ENCODE data around the gene HS3ST3B1. TPM values are rescaled to one million over a fixed set of nuclear protein-coding genes. Genes with fewer than 3 reads are reported as not detected.

HS3ST3B1 gene
- total and polyA plus RNA-seq, 2 of the 4 experiments (the other 2 are of a cell fraction): 3.1 to 4.3 TPM

GRCh38 chr17:14308636-14308964 lies 7.7 kb downstream of the HS3ST3B1 start:
- Histone ChIP-seq H3K4me1 (ENCODE audit: control insufficient read depth, insufficient read depth, low read length) (peaks cover 12% of the 10 kb centered on the region), H3K4me2 (ENCODE audit: low read depth, low read length) (peak overlapping the region; percentile 43), H3K9me1 (ENCODE audit: insufficient read depth, low read length) (peaks cover 16% of the 10 kb centered on the region; the same call in 1 of the 2 replicates), H2AK9ac (replicated peaks; ENCODE audit: low read depth, low read length, poor library complexity) (peak overlapping the region; percentile 88), H3K23ac (ENCODE audit: low read depth, low read length) (peak overlapping the region; percentile 77), H3K18ac (ENCODE audit: low read depth, low read length) (peak overlapping the region; percentile 48; the same call in 1 of the 2 replicates), H3K4me3 (ENCODE audit: insufficient read depth, low read depth, low read length) (peak overlapping the region; percentile 40), H2BK15ac (ENCODE audit: low read depth, low read length) (peak overlapping the region; percentile 18; the same call in 1 of the 3 replicates), H3K36me3 (ENCODE audit: control insufficient read depth, insufficient read depth, low read length) (peaks cover 9% of the 10 kb centered on the region), H4K5ac (ENCODE audit: low read depth, low read length) (peak overlapping the region; percentile 90), H2BK120ac (ENCODE audit: low read depth, low read length) (peak overlapping the region; percentile 43), H2AK5ac (ENCODE audit: low read depth, low read length) (peak overlapping the region; percentile 55; the same call in 1 of the 2 replicates), H3K79me1 (ENCODE audit: low read depth in 1 of 2, low read length in 2 of 2) (peaks cover 36 to 65% of the 10 kb centered on the region in 2 experiments), H3K9ac (ENCODE audit: low read depth, low read length) (peak overlapping the region; percentile 31; the same call in 1 of the 2 replicates), H3K27me3 (ENCODE audit: control insufficient read depth, insufficient read depth, low read length) (no peaks in the 10 kb centered on the region), H4K91ac (ENCODE audit: insufficient read depth, low read depth, low read length) (peak overlapping the region; percentile 60), H2AFZ (replicated peaks; ENCODE audit: low read length, poor library complexity) (peak overlapping the region; percentile 86), H3K9me3 (ENCODE audit: control insufficient read depth, insufficient read depth, low read length) (no peaks in the 10 kb centered on the region), H3K27ac (ENCODE audit: insufficient read depth, low read length) (peak overlapping the region; percentile 51), H4K8ac (ENCODE audit: low read depth in 2 of 2, low read length in 2 of 2) (peak overlapping the region; percentile 57 to 62), H2BK5ac (ENCODE audit: low read depth, low read length, poor library complexity, severe bottlenecking) (peak overlapping the region; percentile 94), H3K14ac (replicated peaks; ENCODE audit: low read depth, low read length) (peak overlapping the region; percentile 14), H2BK20ac (ENCODE audit: low read depth, low read length) (peak overlapping the region; percentile 19; the same call in 1 of the 2 replicates), H3K4ac (ENCODE audit: low read depth, low read length) (peak overlapping the region; percentile 74), H3K56ac (ENCODE audit: extremely low read depth, insufficient read depth, low read length) (no peak overlapping the region; the same call in 1 of the 2 replicates), H4K20me1 (ENCODE audit: insufficient read depth, low read length) (peaks cover 17% of the 10 kb centered on the region; the same call in 1 of the 2 replicates)
- no TSS peak for BruUV-seq (replicated peaks)
- WGBS, 2 experiments (ENCODE audit: extremely low coverage in 2 of 2, insufficient read length in 1 of 2): no CpG with 5 or more reads among the region's 4 CpGs
- in situ Hi-C loops (cut with MboI; ENCODE audit: low sequenced_read_pairs) (loop anchor here (10.0 kb wide), 1 partner anchor 244 kb away; the partner anchor contains the start of gene COX10), intact Hi-C loops (cut with micrococcal nuclease) (loop anchor here (5.0 kb wide), 3 partner anchors 164 to 849 kb away; no protein-coding TSS in a partner anchor), dilution Hi-C loops (cut with HindIII; ENCODE audit: low sequenced_read_pairs, unreplicated experiment) (no loop called here)
- POLR2A ChIA-PET (ENCODE audit: unreplicated experiment): no interaction called here
- DNase-seq (no peak), ATAC-seq (ENCODE audit: low read depth) (no peak)
- CTCF ChIA-PET: no interaction called here
- TF ChIP-seq RCOR1 (IDR thresholded peaks at IDR 0.05; ENCODE audit: insufficient replicate concordance, low read length) (no peak), BHLHE40 (IDR thresholded peaks at IDR 0.05; ENCODE audit: low read depth, low read length) (no peak), RFX5 (IDR thresholded peaks at IDR 0.05; ENCODE audit: low read depth, low read length) (no peak), SMC3 (IDR thresholded peaks at IDR 0.05; ENCODE audit: low read depth, low read length) (no peak), MXI1 (IDR thresholded peaks at IDR 0.05; ENCODE audit: borderline replicate concordance, low read depth, low read length) (no peak), NFE2L2 (IDR thresholded peaks at IDR 0.05; ENCODE audit: low read depth, low read length) (no peak), CTCF (conservative IDR thresholded peaks at IDR 0.05; ENCODE audit: low read depth, low read length) (no peak), USF2 (IDR thresholded peaks at IDR 0.05; ENCODE audit: low read depth, low read length) (no peak), RAD21 (IDR thresholded peaks at IDR 0.05; ENCODE audit: low read length) (no peak), CHD1 (IDR thresholded peaks at IDR 0.05; ENCODE audit: low read depth, low read length) (no peak), CEBPB (IDR thresholded peaks at IDR 0.05; ENCODE audit: low read depth, low read length) (no peak), ELK1 (IDR thresholded peaks at IDR 0.05; ENCODE audit: borderline replicate concordance, low read depth, low read length) (no peak), FOS (IDR thresholded peaks at IDR 0.05; ENCODE audit: low read depth, low read length) (no peak)
